ENCODE data around the gene PRR35. TPM values are rescaled to one million over a fixed set of nuclear protein-coding genes. Genes with fewer than 3 reads are reported as not detected.

The PRR35 gene
- total and polyA plus RNA-seq, 2 of the 4 experiments (the other 2 are of a cell fraction), result not detected

DNA sequence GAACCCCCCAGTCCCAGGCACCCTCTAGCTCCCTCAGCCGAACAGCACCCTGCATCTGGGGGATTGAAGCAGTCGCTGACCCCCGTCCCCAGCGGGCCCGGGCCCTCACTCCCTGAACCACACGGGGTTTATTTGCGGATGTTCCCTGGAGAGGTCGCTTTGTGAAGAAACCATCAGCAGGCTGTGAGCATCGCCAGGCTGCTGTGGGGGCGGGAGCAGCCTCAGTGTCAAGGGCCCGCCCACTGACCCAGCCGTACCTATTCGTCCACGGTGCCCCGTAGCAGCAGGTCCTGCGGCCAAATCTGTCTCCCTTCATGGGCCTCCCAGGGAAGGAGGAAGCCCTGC, 23.2 kb downstream of the PRR35 start:
- no peak overlapping the region for H3K23ac ChIP-seq (ENCODE audit: low read depth, low read length)
- TF ChIP-seq RAD21 (IDR thresholded peaks at IDR 0.05; ENCODE audit: low read length), result no peak
- TF ChIP-seq MAZ (IDR thresholded peaks at IDR 0.05; ENCODE audit: borderline replicate concordance, low read depth, low read length), result no peak
- TF ChIP-seq SMC3 (IDR thresholded peaks at IDR 0.05; ENCODE audit: low read depth, low read length), result no peak
- TF ChIP-seq, protein P1, sequence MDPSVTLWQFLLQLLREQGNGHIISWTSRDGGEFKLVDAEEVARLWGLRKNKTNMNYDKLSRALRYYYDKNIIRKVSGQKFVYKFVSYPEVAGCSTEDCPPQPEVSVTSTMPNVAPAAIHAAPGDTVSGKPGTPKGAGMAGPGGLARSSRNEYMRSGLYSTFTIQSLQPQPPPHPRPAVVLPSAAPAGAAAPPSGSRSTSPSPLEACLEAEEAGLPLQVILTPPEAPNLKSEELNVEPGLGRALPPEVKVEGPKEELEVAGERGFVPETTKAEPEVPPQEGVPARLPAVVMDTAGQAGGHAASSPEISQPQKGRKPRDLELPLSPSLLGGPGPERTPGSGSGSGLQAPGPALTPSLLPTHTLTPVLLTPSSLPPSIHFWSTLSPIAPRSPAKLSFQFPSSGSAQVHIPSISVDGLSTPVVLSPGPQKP (IDR thresholded peaks at IDR 0.05; ENCODE audit: borderline replicate concordance, low read depth, low read length), result no peak
- TF ChIP-seq CEBPB (IDR thresholded peaks at IDR 0.05; ENCODE audit: low read depth, low read length), result no peak
- no peak for TF ChIP-seq MXI1 (IDR thresholded peaks at IDR 0.05; ENCODE audit: borderline replicate concordance, low read depth, low read length)
- no peaks in the 10 kb centered on the region for H3K27me3 ChIP-seq (ENCODE audit: control insufficient read depth, insufficient read depth, low read length)
- BruUV-seq (replicated peaks), result no TSS peak
- DNase-seq (no peak), ATAC-seq (ENCODE audit: low read depth) (no peak)
- H3K9me1 ChIP-seq (ENCODE audit: insufficient read depth, low read length), result peaks cover 9% of the 10 kb centered on the region; the same call in 1 of the 2 replicates
- no peak overlapping the region for H3K27ac ChIP-seq (ENCODE audit: insufficient read depth, low read length)
- H3K14ac ChIP-seq (replicated peaks; ENCODE audit: low read depth, low read length), result no peak overlapping the region
- 76% methylated on average over 14 of the region's 16 CpGs; no CpG with 5 or more reads in 1 of the 2 experiments for whole genome bisulfite sequencing, 2 experiments (ENCODE audit: extremely low coverage in 2 of 2, insufficient read length in 1 of 2)
- H4K5ac ChIP-seq (ENCODE audit: low read depth, low read length), result no peak overlapping the region
- H2AFZ ChIP-seq (replicated peaks; ENCODE audit: low read length, poor library complexity), result peak overlapping the region; percentile 43
- no peak overlapping the region for H3K56ac ChIP-seq (ENCODE audit: extremely low read depth, insufficient read depth, low read length)
- CTCF ChIA-PET, result no interaction called here
- H2BK5ac ChIP-seq (ENCODE audit: low read depth, low read length, poor library complexity, severe bottlenecking), result no peak overlapping the region
- H3K9ac ChIP-seq (ENCODE audit: low read depth, low read length), result no peak overlapping the region
- H3K36me3 ChIP-seq (ENCODE audit: control insufficient read depth, insufficient read depth, low read length), result peaks cover 7% of the 10 kb centered on the region; the same call in 1 of the 2 replicates
- peaks cover 6 to 23% of the 10 kb centered on the region in 2 experiments; a peak in 3 of 4 replicates for H3K79me1 ChIP-seq (ENCODE audit: low read depth in 1 of 2, low read length in 2 of 2)
- intact Hi-C loops (cut with micrococcal nuclease) (no loop called here), dilution Hi-C loops (cut with HindIII; ENCODE audit: low sequenced_read_pairs, unreplicated experiment) (no loop called here), in situ Hi-C loops (cut with MboI; ENCODE audit: low sequenced_read_pairs) (no loop called here)
- H4K91ac ChIP-seq (ENCODE audit: insufficient read depth, low read depth, low read length), result no peak overlapping the region
- H3K4ac ChIP-seq (ENCODE audit: low read depth, low read length), result no peak overlapping the region
- peaks cover 11% of the 10 kb centered on the region for H3K4me1 ChIP-seq (ENCODE audit: control insufficient read depth, insufficient read depth, low read length)
- peaks cover 3% of the 10 kb centered on the region; the same call in 1 of the 2 replicates for H4K20me1 ChIP-seq (ENCODE audit: insufficient read depth, low read length)
- no peak overlapping the region for H2AK5ac ChIP-seq (ENCODE audit: low read depth, low read length)
- H2AK9ac ChIP-seq (replicated peaks; ENCODE audit: low read depth, low read length, poor library complexity), result no peak overlapping the region
- POLR2A ChIA-PET (ENCODE audit: unreplicated experiment), result no interaction called here
- H3K18ac ChIP-seq (ENCODE audit: low read depth, low read length), result no peak overlapping the region
- no peak overlapping the region for H3K4me3 ChIP-seq (ENCODE audit: insufficient read depth, low read depth, low read length)
- no peak overlapping the region for H2BK20ac ChIP-seq (ENCODE audit: low read depth, low read length)
- H2BK15ac ChIP-seq (ENCODE audit: low read depth, low read length), result no peak overlapping the region
- no peak overlapping the region for H4K8ac ChIP-seq (ENCODE audit: low read depth in 2 of 2, low read length in 2 of 2)
- H3K4me2 ChIP-seq (ENCODE audit: low read depth, low read length), result no peak overlapping the region
- no peak overlapping the region for H2BK120ac ChIP-seq (ENCODE audit: low read depth, low read length)
- H3K9me3 ChIP-seq (ENCODE audit: control insufficient read depth, insufficient read depth, low read length), result no peaks in the 10 kb centered on the region
